CD4-positive, alpha-beta T cell treated with Interleukin-6 at 100 ng/mL for 8 hours (primary cell): ENCODE results near the gene HYKK.
"Not testable (repeated sequence)": the region's sequence is repeated elsewhere in the genome, so short reads cannot be mapped to it uniquely, and the experiment has no call there.

Experiments used
- DNase-seq: peaks from one replicate; pipeline ENCODE4 v3.0.0-alpha.2; 2020; ENCODE audit warnings: mixed read lengths, low spot score

The HYKK gene

GRCh38 chr15:78506971-78507830, at the start of gene HYKK:
Gene HYKK, plus strand, starts transcription at chr15:78507577. Its CDS starts 5,512 bp downstream, at chr15:78513089.
- peak; percentile 77 for DNase-seq

- DNase-seq, result no peak
These were observed 46.6 kb upstream of the HYKK start for GRCh38 chr15:78460737-78461136.

- DNase-seq, result peak; percentile 14
These were observed 46.0 kb upstream of the HYKK start for GRCh38 chr15:78461171-78461888.

GRCh38 chr15:78469031-78469430, 38.3 kb upstream of the HYKK start:
- DNase-seq, result no peak

GRCh38 chr15:78477295-78477694, 30.1 kb upstream of the HYKK start:
- DNase-seq, result no peak

GRCh38 chr15:78479650-78480049, 27.7 kb upstream of the HYKK start:
- no peak for DNase-seq

- DNase-seq, result no peak
These were observed 25.5 kb upstream of the HYKK start for GRCh38 chr15:78481917-78482316.

GRCh38 chr15:78492872-78493271, 14.5 kb upstream of the HYKK start:
- no peak for DNase-seq

GRCh38 chr15:78501857-78502256, 5.5 kb upstream of the HYKK start:
- DNase-seq, result no peak

- no peak for DNase-seq
These were observed 4.7 kb upstream of the HYKK start for GRCh38 chr15:78502641-78503040.

GRCh38 chr15:78507831-78508160, 419 bp downstream of the HYKK start:
- no peak for DNase-seq

GRCh38 chr15:78508272-78508671, 895 bp downstream of the HYKK start:
- no peak for DNase-seq

- no peak for DNase-seq
These were observed 2.4 kb downstream of the HYKK start for GRCh38 chr15:78509726-78510312.

GRCh38 chr15:78520035-78520434, 12.7 kb downstream of the HYKK start:
- not testable (repeated sequence) for DNase-seq

GRCh38 chr15:78524230-78524629, 16.9 kb downstream of the HYKK start:
- DNase-seq, result no peak

GRCh38 chr15:78527325-78527724, 19.9 kb downstream of the HYKK start:
- no peak for DNase-seq

GRCh38 chr15:78533331-78533730, 26.0 kb downstream of the HYKK start:
- DNase-seq, result no peak

GRCh38 chr15:78536134-78536533, 28.8 kb downstream of the HYKK start:
- DNase-seq, result no peak

- no peak for DNase-seq
These were observed 30.0 kb downstream of the HYKK start for GRCh38 chr15:78537266-78537905.

GRCh38 chr15:78538358-78538757, 31.0 kb downstream of the HYKK start:
- no peak for DNase-seq

GRCh38 chr15:78539464-78540140, 32.2 kb downstream of the HYKK start:
- not testable (repeated sequence) for DNase-seq
